Measurements from ENCODE around the gene AMIGO3. TPM values are rescaled to one million over a fixed set of nuclear protein-coding genes. Genes with fewer than 3 reads are reported as not detected.

Gene AMIGO3
- total RNA-seq, 3 donors from 2014 or later (not counting 1 experiment from before 2014, with no cell fraction given): 1.3 to 1.9 TPM; not detected in 1

GRCh38 chr3:49705390-49705960 lies 14.0 kb downstream of the AMIGO3 start:
- intact Hi-C loops (cut with micrococcal nuclease): no loop called here
- Mint-ChIP-seq H3K36me3 (no peaks in the 10 kb centered on the region), H3K9me3 (no peaks in the 10 kb centered on the region), H3K27ac (no peak overlapping the region), H3K4me1 (peaks cover 0 to 7% of the 10 kb centered on the region in 2 donors), H3K4me3 (no peak overlapping the region), H3K27me3 (ENCODE audit: low read depth in 2 of 2) (no peaks in the 10 kb centered on the region)
- ATAC-seq: no peak
- DNase-seq: no peak
- WGBS (ENCODE audit: insufficient coverage): 98% methylated on average over 15 of the region's 17 CpGs
- Histone ChIP-seq H3K27me3 (ENCODE audit: control insufficient read depth, insufficient read depth, low read length) (no peaks in the 10 kb centered on the region), H3K9me3 (ENCODE audit: control insufficient read depth, insufficient read depth, low read length) (no peaks in the 10 kb centered on the region), H3K27ac (ENCODE audit: low read length) (no peak overlapping the region), H3K36me3 (ENCODE audit: control insufficient read depth, insufficient read depth, low read length) (peaks cover 24% of the 10 kb centered on the region), H3K4me3 (ENCODE audit: low read length) (no peak overlapping the region), H3K4me1 (ENCODE audit: control insufficient read depth, insufficient read depth, low read length) (no peaks in the 10 kb centered on the region)
- TF ChIP-seq CTCF (IDR thresholded peaks at IDR 0.05): no peak

- peaks cover 32% of the 10 kb centered on the region for H3K36me3 ChIP-seq (ENCODE audit: control insufficient read depth, insufficient read depth, low read length)
- Mint-ChIP-seq H3K4me3 (no peak overlapping the region), H3K27ac (no peak overlapping the region), H3K27me3 (ENCODE audit: low read depth in 2 of 2) (no peaks in the 10 kb centered on the region), H3K36me3 (no peaks in the 10 kb centered on the region), H3K9me3 (no peaks in the 10 kb centered on the region), H3K4me1 (peaks cover 0 to 7% of the 10 kb centered on the region in 2 donors)
- H3K4me3 ChIP-seq (ENCODE audit: low read length): no peak overlapping the region
- intact Hi-C loops (cut with micrococcal nuclease): no loop called here
- 97% methylated on average over 8 of the region's 8 CpGs for WGBS (ENCODE audit: insufficient coverage)
- no peaks in the 10 kb centered on the region for H3K4me1 ChIP-seq (ENCODE audit: control insufficient read depth, insufficient read depth, low read length)
- no peak for DNase-seq
- ATAC-seq: no peak
- H3K9me3 ChIP-seq (ENCODE audit: control insufficient read depth, insufficient read depth, low read length): no peaks in the 10 kb centered on the region
- H3K27me3 ChIP-seq (ENCODE audit: control insufficient read depth, insufficient read depth, low read length): no peaks in the 10 kb centered on the region
- no peak for TF ChIP-seq CTCF (IDR thresholded peaks at IDR 0.05)
- H3K27ac ChIP-seq (ENCODE audit: low read length): no peak overlapping the region
These were observed 14.9 kb downstream of the AMIGO3 start for GRCh38 chr3:49704629-49705028.

GRCh38 chr3:49703956-49704355 lies 15.5 kb downstream of the AMIGO3 start:
- intact Hi-C loops (cut with micrococcal nuclease): loop anchor here (1.0 kb wide), 1 partner anchor 135 kb away; no protein-coding TSS in a partner anchor
- Histone ChIP-seq H3K36me3 (ENCODE audit: control insufficient read depth, insufficient read depth, low read length) (peaks cover 37% of the 10 kb centered on the region), H3K27me3 (ENCODE audit: control insufficient read depth, insufficient read depth, low read length) (no peaks in the 10 kb centered on the region), H3K4me3 (ENCODE audit: low read length) (no peak overlapping the region), H3K4me1 (ENCODE audit: control insufficient read depth, insufficient read depth, low read length) (no peaks in the 10 kb centered on the region), H3K9me3 (ENCODE audit: control insufficient read depth, insufficient read depth, low read length) (no peaks in the 10 kb centered on the region), H3K27ac (ENCODE audit: low read length) (no peak overlapping the region)
- DNase-seq: no peak
- no peak for ATAC-seq
- Mint-ChIP-seq H3K4me3 (no peak overlapping the region), H3K9me3 (no peaks in the 10 kb centered on the region), H3K4me1 (peaks cover 0 to 7% of the 10 kb centered on the region in 2 donors), H3K36me3 (no peaks in the 10 kb centered on the region), H3K27me3 (ENCODE audit: low read depth in 2 of 2) (no peaks in the 10 kb centered on the region), H3K27ac (peak overlapping the region in 1 of 2 donors; percentile 58)
- 97% methylated on average over 7 of the region's 7 CpGs for WGBS (ENCODE audit: insufficient coverage)
- TF ChIP-seq CTCF (IDR thresholded peaks at IDR 0.05): no peak

- peak; percentile 51 to 84 for DNase-seq
- Mint-ChIP-seq H3K4me1 (peaks cover 0 to 7% of the 10 kb centered on the region in 2 donors), H3K27me3 (ENCODE audit: low read depth in 2 of 2) (no peaks in the 10 kb centered on the region), H3K9me3 (no peaks in the 10 kb centered on the region), H3K36me3 (no peaks in the 10 kb centered on the region), H3K27ac (peak overlapping the region in 1 of 2 donors; percentile 58), H3K4me3 (no peak overlapping the region)
- Histone ChIP-seq H3K4me3 (ENCODE audit: low read length) (no peak overlapping the region), H3K9me3 (ENCODE audit: control insufficient read depth, insufficient read depth, low read length) (no peaks in the 10 kb centered on the region), H3K27ac (ENCODE audit: low read length) (no peak overlapping the region), H3K36me3 (ENCODE audit: control insufficient read depth, insufficient read depth, low read length) (peaks cover 40% of the 10 kb centered on the region), H3K4me1 (ENCODE audit: control insufficient read depth, insufficient read depth, low read length) (no peaks in the 10 kb centered on the region), H3K27me3 (ENCODE audit: control insufficient read depth, insufficient read depth, low read length) (no peaks in the 10 kb centered on the region)
- ATAC-seq: peak; percentile 81 to 100 (median 98)
- intact Hi-C loops (cut with micrococcal nuclease): loop anchor here (1.0 kb wide), 1 partner anchor 136 kb away; no protein-coding TSS in a partner anchor
- 57% methylated on average over 14 of the region's 14 CpGs for WGBS (ENCODE audit: insufficient coverage)
- peak; percentile 83 for TF ChIP-seq CTCF (IDR thresholded peaks at IDR 0.05)
These were observed 16.0 kb downstream of the AMIGO3 start for GRCh38 chr3:49703443-49703927.
